NCI-H510A treated with DMSO at 0.1 percent for 48 hours (cell line): ENCODE data around the gene SPRED1.
A peak's percentile ranks its signal among the peaks of the same experiment; 100 is the strongest.
"Not testable (repeated sequence)": the region's sequence is repeated elsewhere in the genome, so short reads cannot be mapped to it uniquely, and the experiment has no call there.

Source experiments
- DNase-seq: peaks from one replicate; lab custom pipeline; 2025; lab: John Stamatoyannopoulos, UW

SPRED1 gene

DNA sequence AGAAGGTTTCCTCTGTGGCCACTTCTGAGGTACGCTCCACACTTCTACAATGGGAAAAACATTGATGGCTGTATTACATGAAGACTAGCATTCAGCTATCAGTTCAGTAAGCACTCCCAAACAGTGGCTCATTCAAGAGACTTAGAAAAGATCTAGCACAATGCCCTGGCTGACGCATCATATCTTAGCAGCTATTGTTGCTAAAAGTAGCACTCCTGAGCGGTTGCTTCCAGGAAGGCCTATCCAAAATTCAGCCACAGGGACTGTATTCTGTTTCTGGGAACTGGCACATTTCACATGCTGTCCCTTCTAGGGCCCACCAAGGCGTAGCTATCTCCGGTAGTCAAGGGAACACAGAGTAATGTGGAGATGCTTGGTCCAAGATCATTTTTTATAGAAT is 21.2 kb upstream of the SPRED1 start:
- DNase-seq: no peak

DNA sequence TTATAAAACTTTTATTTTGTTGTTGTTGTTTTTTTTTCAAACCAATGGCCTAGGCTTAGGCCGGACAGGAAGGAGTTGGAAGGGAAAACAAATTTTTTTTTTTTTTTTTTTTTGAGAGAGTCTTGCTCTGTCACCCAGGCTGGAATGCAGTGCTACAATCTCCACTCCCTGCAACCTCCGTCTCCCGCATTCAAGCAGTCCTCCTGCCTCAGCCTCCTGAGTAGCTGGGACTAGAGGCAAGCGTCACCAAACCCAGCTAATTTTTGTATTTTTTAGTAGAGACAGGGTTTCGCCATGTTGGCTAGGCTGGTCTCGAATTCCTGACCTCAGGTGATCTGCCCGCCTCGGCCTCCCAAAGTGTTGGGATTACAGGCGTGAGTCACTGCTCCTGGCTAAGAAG is 15.6 kb upstream of the SPRED1 start:
- DNase-seq: not testable (repeated sequence)

DNA sequence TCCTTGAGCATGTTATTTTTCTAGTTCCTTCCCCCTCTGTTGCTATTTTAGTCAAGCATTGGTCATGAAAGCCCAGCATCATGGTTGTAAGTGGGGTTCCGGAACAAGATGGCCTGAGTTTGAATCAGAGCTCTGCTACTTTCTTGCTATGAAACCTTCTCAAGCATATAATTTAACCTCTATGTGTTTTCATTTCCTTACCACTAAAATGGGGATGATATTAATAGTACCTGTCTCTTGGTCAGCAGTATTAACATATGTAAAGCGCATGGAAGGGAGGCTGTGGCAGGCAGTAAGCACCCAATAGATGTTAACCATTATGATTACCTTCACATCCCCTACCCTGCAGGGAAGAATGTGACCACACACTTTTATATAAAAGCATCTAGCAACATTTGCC is 14.3 kb upstream of the SPRED1 start:
- no peak for DNase-seq

GRCh38 chr15:38242055-38242454 is 10.6 kb upstream of the SPRED1 start:
- no peak for DNase-seq

- DNase-seq: no peak
These were observed 9.2 kb upstream of the SPRED1 start for GRCh38 chr15:38243278-38244055.

GRCh38 chr15:38247336-38247735 is 5.3 kb upstream of the SPRED1 start:
- no peak for DNase-seq

DNA sequence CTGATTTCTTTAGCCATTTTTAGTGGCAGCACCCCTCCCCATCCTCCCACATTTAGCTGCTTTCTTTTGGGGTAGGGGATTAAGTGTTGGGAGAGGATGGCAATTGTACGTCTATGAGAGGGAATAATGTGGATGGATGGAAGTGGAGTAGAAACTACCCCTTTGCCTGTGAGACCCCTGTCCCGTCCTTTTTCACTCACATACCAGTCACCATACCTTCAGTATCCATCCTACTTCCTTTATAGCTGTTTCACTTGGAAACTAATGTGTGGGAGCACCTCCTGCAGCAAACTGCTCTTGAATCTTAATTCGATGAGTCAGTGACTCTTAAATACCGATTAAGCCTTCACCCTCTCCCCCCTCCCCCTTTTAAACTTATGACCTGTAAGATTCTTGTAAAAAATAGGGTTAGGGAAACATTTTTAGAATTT is 730 bp downstream of the SPRED1 start:
- DNase-seq: peak; percentile 3

DNA sequence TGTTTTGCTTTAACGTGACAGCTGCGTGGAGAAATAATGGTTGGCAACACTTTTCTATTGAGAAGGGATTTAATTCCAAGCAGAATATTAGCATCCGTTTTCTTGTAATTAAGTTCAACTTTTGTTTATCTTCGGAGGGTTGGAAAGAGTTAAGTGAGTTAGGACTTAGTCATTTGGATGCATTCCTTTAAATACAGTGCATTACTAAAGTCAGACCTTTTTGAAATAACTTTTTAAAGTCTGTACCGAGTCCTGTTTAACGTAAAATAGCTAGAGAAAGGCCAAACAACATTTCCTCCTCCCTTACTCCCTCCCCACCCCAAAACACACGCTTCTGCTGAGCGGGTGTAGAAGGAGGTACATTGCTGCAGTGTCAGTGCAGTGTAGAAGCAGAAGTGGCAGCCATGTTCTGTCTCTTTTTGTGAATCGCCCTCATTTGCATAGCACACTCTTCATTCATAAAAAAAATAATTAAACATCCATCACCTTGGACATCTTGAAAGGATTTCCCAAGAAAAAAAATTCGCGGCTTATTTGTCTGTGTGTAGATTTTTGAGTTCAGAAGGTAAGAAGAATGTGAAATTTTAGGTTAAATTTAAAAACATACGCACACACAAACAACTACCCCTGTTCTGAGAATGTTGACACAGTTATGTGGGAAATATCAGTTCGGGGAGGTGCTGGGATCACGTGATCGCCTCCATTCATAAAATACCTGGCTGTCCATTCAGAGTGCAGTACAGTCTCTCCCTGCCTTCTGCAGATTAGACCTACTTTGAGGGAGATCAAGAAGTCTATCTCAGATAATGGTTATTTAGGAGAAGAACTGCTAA is 1.6 kb downstream of the SPRED1 start:
- peak; percentile 75 for DNase-seq

GRCh38 chr15:38255690-38256089 is 3.1 kb downstream of the SPRED1 start:
- no peak for DNase-seq

DNA sequence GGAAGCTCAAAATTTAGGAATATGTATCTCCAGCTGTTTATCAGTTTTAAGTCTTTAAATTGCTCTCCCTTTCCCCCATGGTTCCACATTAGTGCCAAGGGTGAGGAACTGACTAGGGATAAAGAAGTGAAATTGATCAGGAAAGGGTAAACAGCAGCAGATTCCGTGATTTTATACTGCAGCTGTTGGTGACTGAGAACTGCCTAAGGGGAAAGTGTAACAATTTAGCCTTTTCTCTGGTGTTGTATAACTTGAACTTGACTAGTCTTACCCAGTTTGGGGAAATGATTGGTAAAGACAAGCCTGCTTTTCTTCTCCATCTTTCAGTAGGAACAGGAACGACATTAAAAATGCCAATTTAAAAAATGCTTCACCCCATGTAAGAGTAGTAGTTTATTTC is 5.0 kb downstream of the SPRED1 start:
- no peak for DNase-seq

GRCh38 chr15:38259134-38259533 is 6.5 kb downstream of the SPRED1 start:
- DNase-seq: no peak

GRCh38 chr15:38260077-38260476 is 7.4 kb downstream of the SPRED1 start:
- no peak for DNase-seq

DNA sequence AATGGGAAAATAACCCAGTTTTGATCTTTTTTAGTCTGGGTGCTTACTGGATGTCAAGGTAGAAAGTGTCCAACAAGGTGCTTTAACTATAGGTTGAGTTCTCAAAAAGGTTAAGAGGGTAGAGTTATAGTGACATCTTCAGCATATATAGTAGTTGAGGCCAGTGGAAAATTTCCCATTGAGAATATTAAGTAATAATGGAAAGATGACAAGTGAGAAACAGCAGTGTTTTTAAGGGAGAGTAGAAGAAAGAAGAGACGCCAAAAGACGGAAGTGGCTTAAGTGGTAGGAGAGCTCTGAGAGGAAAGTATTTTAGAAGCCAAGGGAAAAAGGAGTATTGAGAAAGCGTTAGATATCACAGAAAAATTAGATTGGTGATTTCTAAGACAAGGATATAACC is 10.6 kb downstream of the SPRED1 start:
- no peak for DNase-seq

GRCh38 chr15:38263996-38264395 is 11.4 kb downstream of the SPRED1 start:
- DNase-seq: no peak

DNA sequence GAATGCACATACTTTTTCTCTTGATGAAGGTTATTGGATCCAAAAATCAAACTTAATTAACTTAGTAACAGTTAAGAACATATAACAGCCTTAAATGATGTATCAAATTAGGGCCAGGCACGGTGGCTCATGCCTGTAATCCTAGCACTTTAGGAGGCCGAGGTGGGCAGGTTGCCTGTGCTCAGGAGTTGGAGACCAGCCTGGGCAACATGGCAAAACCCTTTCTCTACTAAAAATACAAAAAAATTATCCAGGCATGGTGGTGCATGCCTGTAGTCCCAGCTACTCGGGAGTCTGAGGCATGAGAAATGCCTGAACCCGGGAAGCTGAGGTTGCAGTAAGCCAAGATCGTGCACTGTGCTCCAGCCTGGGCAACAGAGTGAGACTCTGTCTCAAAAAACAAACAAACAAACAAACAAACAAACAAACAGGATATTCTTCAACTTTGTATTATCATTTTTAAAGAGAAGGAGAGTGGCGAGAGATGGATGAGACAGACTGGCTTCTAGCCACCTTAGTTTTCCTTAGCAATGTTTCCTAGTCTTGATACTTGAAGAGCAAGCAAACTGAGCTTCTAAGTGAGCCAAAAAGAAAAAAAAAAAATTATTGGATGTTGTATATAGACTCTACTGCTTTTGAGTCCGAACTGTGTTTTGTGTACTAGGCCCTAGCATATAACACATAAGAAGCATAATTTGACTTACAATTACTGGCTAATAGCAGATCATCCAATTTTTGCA is 13.8 kb downstream of the SPRED1 start:
- no peak for DNase-seq

DNA sequence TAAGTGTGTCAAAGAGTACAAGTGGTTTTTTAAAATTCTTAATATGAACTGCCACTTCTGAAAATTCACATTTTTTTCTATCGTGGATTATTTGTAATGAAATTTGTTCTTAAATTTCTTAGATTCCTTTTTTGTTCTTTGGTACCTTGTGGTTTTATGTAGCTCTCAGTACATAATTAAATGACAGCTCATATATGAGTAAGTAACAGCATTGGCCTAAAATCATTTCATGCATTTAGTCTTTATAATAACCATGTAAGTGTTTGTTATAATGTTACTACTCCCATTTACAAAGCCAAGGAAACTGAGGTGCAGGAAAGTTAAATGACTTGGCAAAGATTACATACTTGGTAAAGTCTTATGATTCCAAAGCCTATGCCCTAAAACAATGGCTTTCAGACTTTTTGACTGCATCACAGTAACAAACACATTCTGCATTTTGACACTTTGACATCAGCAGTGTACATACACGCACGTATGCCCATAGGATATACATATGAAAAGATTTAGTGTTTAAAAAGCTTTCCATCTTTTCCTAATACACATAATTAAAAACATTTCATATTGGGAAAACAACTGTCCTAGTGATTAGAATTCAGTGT is 14.9 kb downstream of the SPRED1 start:
- no peak for DNase-seq

DNA sequence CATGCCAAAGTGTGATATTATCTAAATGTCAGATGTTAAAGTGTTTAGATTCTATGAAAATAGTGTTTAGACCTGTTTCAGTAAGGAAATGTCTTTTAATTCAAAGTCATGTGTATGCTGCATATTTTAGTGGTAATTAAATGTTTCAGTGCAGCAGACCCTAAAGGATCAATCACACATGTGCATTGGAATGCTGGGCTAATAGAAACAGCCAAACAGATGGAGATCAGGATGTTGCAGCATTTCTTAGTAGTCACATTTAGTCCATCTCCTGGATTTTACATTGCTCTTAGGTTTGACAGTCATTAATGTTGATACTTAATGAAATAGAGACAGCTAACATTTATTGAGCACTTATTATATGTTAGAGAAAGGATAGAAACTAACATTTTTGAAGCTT is 18.5 kb downstream of the SPRED1 start:
- no peak for DNase-seq

GRCh38 chr15:38271895-38272294 is 19.3 kb downstream of the SPRED1 start:
- no peak for DNase-seq

GRCh38 chr15:38272431-38272830 is 19.8 kb downstream of the SPRED1 start:
- not testable (repeated sequence) for DNase-seq

- no peak for DNase-seq
These were observed 21.5 kb downstream of the SPRED1 start for GRCh38 chr15:38274135-38274534.

DNA sequence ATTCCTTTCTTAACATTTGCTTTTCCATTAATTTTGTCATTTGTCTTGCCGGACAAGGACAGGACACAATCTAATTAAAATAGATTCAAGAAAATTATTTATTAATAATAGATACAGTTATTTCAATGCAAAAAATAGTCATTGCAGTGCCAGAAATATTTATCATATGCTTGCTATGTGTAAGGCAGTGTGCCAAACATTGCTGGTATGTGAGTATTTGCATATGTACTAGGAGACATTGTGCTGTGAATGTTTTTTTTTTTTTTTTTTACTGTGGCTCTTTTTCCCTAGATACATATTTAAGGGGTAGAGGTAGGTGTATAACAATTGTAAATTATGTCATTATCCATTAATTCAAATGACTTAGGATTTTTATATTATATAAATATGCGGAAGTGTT is 23.3 kb downstream of the SPRED1 start:
- DNase-seq: no peak

DNA sequence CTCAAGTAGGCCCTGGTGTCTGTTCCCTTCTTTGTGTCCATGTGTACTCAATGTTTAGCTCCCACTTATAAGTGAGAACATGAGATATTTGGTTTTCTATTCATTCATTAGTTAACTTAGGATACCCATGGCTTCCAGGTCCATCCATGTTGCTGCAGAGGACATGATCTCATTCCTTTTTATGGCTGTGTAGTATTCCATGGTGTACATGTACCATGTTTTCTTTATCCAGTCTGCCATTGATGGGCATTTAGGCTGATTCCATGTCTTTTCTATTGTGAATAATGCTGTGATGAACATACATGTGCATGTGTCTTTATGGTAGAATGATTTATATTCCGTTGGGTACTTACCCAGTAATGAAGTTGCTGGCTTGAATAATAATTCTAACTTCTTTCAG is 24.6 kb downstream of the SPRED1 start:
- not testable (repeated sequence) for DNase-seq
